ENCODE measurements around the gene LGMN.
"Not testable (repeated sequence)": the region's sequence is repeated elsewhere in the genome, so short reads cannot be mapped to it uniquely, and the experiment has no call there.

Gene LGMN

DNA sequence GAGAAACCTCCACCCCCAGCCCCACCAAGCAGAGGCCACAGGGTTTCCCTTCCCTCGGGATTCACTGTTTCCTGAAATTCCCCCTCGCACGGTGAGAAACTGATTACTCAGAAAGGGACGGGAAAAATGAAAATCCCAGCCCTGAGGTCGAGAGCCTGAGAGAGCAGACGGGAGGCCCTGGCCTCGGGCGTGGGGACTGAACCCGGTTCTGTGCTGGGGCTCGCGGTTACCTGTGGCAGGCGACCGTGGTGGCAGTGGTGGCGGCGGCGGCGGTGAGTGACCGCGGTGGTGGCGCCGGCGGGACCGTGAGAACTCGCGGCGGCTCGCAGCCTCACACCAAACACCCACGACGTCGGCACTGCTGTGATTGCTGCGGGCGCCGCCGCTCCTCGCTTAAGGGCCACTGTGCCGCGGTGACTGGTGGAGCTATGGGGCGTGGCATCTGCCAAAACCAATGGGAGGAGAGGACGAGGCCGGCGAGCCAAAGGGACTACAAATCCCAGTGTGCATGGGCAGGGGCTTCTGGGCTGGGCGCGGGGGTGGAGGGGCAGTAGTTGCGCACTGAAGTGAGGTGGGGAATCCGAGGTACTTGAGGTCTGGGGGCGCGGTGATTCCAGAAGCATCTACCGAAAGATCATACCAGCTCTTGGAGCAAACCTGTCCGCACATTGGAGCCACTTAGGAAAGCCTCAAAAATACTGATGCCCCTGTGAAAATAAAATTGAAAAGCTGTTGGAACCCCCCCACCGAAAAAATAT, at the start of gene LGMN:
TSS of gene LGMN (minus strand) at position 369 of the 758 bp plus-strand sequence. CDS start 15,841 bp downstream, outside the sequence.
- in situ Hi-C loops (cut with HindIII; ENCODE audit: low sequenced_read_pairs) = no loop called here

GRCh38 chr14:92794961-92795360, 46.5 kb upstream of the LGMN start:
- in situ Hi-C loops (cut with HindIII; ENCODE audit: low sequenced_read_pairs) = no loop called here

- in situ Hi-C loops (cut with HindIII; ENCODE audit: low sequenced_read_pairs) = no loop called here
Observed at GRCh38 chr14:92794547-92794941, 46.1 kb upstream of the LGMN start.

DNA sequence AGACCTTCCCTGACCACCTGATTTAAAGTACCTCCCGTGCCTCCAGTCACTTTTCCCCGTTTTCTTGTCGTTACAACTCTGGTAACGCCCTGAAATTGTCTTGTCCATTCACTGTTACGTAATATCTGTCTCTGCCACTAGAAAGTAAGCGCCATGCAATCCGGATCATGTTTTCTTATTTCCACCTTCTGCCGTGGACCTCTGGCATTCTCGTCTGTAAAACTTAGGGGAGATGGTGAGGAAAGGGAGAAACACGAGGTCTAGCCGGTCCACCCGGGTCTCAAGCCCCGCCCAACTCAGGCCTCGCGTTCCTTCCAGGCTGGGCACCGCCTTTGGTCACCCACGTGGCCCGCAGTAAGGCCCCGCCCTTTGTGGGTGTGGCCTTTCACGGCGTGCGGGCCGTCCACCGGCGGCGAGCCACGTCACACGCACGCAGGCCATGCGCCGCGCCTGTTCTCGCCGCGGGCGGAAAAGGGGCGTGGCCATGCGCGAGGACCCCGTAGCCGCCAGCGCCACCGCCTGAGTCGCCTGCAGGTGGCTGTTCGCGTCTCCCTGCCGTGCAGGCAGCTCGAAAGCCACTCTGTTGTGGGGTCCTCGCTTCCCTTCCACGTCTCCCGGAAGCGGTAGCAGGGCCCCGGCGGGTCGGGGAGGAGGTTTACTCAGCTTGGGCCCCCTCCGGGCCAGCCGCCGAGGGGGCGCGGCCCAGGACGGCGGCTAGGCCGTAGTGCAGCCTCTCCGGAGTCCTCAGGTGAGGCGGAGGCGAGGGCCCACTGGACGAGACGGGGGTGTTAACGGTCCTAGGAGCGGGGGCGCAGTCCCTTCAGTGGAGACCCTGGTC, 45.5 kb upstream of the LGMN start, which contains the start of gene GOLGA5:
TSS of gene GOLGA5 (plus strand) at position 597 of the 838 bp plus-strand sequence. CDS start 3,133 bp downstream, outside the sequence.
- in situ Hi-C loops (cut with HindIII; ENCODE audit: low sequenced_read_pairs) = no loop called here

GRCh38 chr14:92792885-92793284, 44.5 kb upstream of the LGMN start:
- in situ Hi-C loops (cut with HindIII; ENCODE audit: low sequenced_read_pairs) = no loop called here

GRCh38 chr14:92789457-92790089, 41.1 kb upstream of the LGMN start:
- in situ Hi-C loops (cut with HindIII; ENCODE audit: low sequenced_read_pairs) = no loop called here

- in situ Hi-C loops (cut with HindIII; ENCODE audit: low sequenced_read_pairs) = no loop called here
Observed at GRCh38 chr14:92787554-92787953, 39.1 kb upstream of the LGMN start.

DNA sequence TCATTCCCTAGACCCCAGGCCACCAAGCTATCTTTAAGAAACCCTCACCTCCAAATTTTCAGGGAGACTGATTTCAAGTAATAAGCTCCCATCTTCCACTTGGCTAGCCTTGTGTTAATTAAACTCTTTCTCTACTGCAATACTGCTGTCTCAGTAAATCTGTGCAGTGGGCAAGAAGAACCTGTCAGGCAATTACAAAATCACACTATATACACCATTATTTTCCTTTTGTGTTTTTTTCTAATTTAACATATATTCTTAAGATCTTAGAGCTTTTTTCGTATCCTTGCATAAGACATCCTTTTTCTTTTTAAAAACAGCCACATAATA, 38.0 kb upstream of the LGMN start:
- in situ Hi-C loops (cut with HindIII; ENCODE audit: low sequenced_read_pairs) = no loop called here

- in situ Hi-C loops (cut with HindIII; ENCODE audit: low sequenced_read_pairs) = no loop called here
Observed at GRCh38 chr14:92785667-92786426, 37.4 kb upstream of the LGMN start.

- in situ Hi-C loops (cut with HindIII; ENCODE audit: low sequenced_read_pairs) = no loop called here
Observed at GRCh38 chr14:92783813-92784431, 35.5 kb upstream of the LGMN start.

GRCh38 chr14:92781350-92781749, 32.9 kb upstream of the LGMN start:
- in situ Hi-C loops (cut with HindIII; ENCODE audit: low sequenced_read_pairs) = no loop called here

- in situ Hi-C loops (cut with HindIII; ENCODE audit: low sequenced_read_pairs) = no loop called here
Observed at GRCh38 chr14:92780444-92781232, 32.2 kb upstream of the LGMN start.

- in situ Hi-C loops (cut with HindIII; ENCODE audit: low sequenced_read_pairs) = not testable (repeated sequence)
Observed at GRCh38 chr14:92778868-92779565, 30.6 kb upstream of the LGMN start.

DNA sequence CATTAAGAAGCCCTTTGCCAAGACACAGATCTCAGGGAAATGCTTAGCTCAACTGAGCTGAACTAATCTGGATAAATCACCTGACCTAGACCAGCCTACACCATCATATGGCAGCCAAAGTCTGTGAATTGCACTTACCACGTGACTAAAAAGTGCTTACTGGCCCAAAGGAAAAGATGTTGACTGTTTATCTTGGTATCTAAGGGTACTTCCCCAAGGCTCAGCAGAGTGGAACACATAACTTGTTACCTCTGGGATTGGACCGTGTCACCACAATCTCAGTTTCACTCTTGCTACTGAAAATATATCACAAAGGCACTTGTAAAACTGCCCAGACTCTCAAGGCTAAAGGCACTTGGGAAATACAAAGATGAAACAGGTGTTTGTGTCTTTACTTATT, 26.9 kb upstream of the LGMN start:
- in situ Hi-C loops (cut with HindIII; ENCODE audit: low sequenced_read_pairs) = not testable (repeated sequence)

DNA sequence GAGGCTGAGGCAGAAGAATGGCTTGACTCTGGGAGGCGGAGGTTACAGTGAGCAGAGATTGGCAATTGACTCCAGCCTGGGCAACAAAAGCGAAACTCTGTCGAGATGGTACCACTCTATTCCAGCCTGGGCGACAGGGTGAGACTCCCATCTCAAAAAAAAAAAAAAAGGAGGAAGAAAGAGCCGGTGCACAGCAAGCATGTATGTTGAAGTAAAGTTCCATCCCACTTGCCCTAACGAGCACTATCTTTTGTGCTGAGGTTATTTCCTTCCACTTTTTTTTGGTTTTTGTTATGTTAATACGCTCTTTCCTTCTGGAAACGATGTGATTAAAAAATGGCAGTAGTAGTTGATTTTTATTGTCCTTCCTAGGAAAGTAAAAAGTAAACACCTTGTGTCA, 26.1 kb upstream of the LGMN start:
- in situ Hi-C loops (cut with HindIII; ENCODE audit: low sequenced_read_pairs) = no loop called here

- in situ Hi-C loops (cut with HindIII; ENCODE audit: low sequenced_read_pairs) = no loop called here
Observed at GRCh38 chr14:92770484-92770883, 22.1 kb upstream of the LGMN start.

GRCh38 chr14:92768795-92769194, 20.4 kb upstream of the LGMN start:
- in situ Hi-C loops (cut with HindIII; ENCODE audit: low sequenced_read_pairs) = no loop called here

DNA sequence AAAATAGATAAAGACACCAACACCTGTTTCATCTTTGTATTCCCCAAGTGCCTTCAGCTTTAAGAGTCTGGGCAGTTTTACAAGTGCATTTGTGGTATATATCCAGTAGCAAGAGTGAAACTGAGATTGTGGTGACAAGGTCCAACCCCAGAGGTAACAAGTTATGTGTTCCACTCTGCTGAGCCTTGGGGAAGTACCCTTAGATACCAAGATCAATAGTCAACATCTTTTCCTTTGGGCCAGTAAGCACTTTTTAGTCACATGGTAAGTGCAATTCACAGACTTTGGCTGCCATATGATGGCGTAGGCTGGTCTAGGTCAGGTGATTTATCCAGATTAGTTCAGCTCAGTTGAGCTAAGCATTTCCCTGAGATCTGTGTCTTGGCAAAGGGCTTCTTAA, 19.8 kb upstream of the LGMN start:
- in situ Hi-C loops (cut with HindIII; ENCODE audit: low sequenced_read_pairs) = not testable (repeated sequence)

All from DLD1 (cell line).